SKM-1 treated with dmso at 0.1 percent for 144 hours (cell line): ENCODE data around the gene POM121L2.
A peak's percentile ranks its signal among the peaks of the same experiment; 100 is the strongest.

Experiments used
- DNase-seq: peaks from one replicate; lab custom pipeline; 2025; ENCODE audit not compliant: unreplicated experiment; lab: John Stamatoyannopoulos, UW

The POM121L2 gene

GRCh38 chr6:27312146-27312949, at the start of gene POM121L2:
POM121L2 (minus strand) TSS chr6:27312273; CDS start chr6:27312170, 103 bp downstream.
- peak; percentile 66 for DNase-seq

- DNase-seq: no peak
These were observed 47.2 kb upstream of the POM121L2 start for GRCh38 chr6:27359231-27359630.

DNA sequence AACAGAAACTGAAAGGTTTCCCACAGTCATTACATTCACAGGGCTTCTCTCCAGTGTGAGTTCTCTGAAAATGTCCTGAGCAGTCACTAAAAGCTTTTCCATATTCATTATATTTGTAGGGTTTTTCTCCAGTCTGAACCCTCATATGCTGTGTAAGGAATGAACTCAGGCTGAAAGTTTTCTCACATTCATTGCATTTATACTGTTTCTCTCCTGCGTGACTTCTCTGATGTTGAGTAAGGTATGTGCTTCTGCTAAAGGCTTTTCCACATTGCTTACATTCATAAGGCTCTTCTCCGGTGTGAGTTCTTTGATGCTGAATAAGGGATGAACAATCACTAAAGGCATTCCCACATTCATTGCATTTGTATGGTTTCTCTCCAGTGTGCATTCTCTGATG, 46.7 kb upstream of the POM121L2 start:
- DNase-seq: no peak

GRCh38 chr6:27352850-27353249, 40.8 kb upstream of the POM121L2 start:
- DNase-seq: no peak

DNA sequence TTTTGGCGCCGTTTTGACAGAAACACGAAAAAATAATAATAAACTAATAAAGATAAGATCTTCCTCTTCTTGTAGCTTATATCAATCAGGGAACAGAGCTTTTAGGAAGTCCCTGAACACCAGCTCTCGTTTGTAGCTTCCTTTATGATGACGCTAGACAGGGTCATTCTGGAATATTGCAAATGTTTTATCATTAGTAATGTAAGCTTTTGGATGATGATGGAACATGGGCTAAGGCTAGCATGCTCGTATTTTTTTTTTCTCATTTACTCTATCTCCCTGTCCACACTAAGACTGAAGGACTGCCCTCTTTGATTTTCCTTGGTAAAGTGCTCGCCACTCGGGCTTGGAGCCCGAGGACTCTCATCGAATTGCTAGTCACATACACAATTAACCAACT, 22.1 kb upstream of the POM121L2 start:
- DNase-seq: no peak

- no peak for DNase-seq
These were observed 21.6 kb upstream of the POM121L2 start for GRCh38 chr6:27333642-27334040.

GRCh38 chr6:27332692-27333641, 20.9 kb upstream of the POM121L2 start:
- peak; percentile 44 for DNase-seq

DNA sequence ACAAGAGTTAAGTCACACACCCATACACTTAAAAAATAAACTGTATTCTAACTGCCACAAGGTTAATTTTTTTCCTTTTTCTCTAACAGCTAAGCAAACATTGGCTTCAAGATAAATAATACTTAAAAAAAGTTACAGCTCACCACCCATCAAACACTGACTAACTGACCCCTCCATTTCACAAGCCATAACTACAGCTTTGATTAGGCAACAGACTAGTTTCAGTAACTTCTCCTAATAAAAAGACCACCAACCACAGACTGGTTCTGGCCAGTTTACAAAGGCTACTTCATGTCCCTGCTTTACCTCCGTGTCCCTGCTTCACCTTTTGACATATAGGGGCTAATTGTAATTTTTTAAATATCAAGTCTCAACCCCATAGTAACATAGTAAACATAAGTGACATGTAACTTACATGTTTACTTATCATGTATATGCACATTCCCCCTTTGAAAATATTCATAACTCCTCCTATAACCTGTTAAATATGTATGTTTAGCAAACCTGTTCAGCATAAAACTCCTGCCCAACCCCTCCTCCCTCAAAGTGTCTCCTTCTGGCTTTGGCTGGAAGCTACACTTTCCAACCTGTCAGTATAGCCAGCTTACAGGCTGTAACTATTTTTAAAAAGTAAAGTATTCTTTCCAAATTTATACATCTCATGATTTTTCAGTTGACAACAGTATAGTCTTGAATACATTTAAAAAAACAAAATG, 15.1 kb upstream of the POM121L2 start:
- peak; percentile 14 for DNase-seq

- no peak for DNase-seq
These were observed 9.8 kb upstream of the POM121L2 start for GRCh38 chr6:27321901-27322300.

DNA sequence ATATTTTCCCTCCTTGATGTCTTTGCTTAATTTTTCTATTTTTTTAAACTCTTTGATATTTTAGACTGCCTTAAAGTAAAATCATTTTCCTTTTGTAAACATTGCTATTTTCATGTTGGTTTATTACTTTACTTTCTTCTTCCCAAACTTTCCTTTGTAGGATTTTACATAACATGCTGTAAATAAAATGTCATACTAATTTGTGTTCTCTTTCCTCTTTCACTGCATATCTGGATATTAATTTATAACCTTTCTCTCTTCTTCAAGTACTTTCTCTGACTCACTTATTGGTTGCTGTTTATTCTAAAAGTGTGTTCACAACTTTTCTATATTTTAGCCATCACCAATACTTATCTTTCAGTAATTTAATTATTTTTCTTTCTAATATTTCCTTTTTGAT, 9.3 kb upstream of the POM121L2 start:
- DNase-seq: no peak

DNA sequence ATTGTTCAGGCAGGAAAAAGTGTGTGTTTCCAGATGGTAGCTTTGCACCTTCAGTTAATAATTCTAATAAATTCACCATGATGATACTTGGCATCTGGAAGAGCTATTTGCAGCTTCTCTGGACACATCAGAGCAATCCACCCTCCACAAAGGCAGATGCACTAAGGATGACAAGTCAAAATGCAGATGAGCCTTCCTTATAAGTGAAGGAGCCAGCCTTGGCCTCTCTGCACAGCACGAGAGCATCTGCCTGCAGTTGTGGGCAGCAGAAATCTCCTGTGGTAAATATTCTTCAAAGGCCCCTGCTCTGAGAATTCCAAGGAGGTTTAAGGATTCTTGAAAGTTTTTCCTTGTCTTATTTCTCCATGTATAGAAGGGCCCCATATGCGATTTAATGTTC, 6.9 kb upstream of the POM121L2 start:
- DNase-seq: no peak

DNA sequence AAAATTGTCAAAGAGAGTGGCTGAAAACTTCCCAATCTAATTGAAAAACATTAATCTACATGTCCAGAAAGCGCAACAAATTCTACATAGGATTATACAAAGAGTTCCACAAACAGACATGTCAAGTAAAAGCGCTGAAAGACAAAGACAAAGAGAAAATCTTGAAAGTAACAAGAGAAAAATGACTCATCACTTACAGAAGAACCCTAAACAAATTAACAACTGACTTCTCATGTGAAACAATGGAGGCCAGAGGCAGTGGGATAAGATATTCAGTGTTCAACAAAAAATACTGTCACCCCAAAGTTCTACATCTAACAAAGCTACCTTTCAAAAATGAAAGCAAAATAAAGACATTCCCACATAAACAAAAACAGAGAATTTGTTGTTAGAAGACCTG, 2.0 kb upstream of the POM121L2 start:
- DNase-seq: no peak

- no peak for DNase-seq
These were observed 838 bp upstream of the POM121L2 start for GRCh38 chr6:27312950-27313271.

DNA sequence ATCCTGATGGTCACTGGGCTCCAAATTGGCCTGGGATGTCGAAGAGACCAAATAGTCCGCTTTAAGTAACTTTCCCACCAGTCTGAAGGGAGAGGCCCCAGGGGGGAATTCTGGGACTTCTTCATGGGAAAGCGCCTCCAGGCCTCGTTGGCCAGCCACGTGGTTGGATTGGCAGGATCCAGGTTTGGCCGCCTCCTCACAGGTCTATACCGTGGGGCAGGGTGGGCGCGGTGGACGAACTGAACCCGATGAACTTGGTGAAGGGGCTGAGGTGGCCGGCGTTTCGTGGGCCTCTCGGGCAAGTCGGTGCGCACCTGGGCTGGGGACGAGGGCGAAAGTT, 297 bp downstream of the POM121L2 start:
- DNase-seq: no peak

GRCh38 chr6:27303613-27304272, 8.3 kb downstream of the POM121L2 start:
- DNase-seq: no peak

DNA sequence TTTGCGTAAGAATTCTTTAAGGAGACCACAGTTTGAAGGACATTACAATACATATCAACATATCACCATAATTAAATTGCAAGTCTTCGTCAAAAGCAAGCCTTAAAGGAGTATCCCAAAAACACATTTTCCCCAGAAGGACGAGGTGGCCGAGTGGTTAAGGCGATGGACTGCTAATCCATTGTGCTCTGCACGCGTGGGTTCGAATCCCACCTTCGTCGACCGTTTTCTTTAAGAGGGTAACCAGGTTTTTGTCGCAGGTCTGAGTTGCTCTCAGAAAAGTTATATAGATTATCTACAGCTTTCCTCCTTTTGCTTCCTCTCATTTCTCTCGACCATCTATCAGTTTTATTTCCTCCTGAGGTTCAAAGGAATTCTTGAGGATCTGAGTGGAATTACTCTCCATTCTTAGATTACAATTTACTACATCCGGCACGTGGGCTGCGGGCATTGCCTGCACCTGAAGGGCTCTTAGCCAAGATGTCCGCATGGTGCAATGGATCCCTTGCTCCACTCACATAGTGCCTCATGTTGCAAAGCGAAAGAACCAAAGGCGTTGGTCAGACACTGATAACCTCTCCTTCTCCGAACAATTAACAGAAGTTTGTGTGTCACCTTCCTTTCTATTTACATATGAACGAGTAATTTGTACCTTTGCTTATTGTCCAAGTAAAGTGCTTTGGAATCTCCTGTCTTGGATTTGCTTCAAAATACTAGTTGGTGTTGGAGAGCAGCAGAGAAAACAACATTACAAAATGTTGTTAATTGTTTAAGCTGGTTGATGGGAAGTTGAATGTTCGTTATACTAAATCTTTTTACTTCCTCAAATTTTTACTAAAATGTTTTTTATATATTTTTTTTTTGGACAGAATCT, 14.0 kb downstream of the POM121L2 start:
- DNase-seq: no peak

GRCh38 chr6:27297484-27297856, 14.6 kb downstream of the POM121L2 start:
- no peak for DNase-seq

DNA sequence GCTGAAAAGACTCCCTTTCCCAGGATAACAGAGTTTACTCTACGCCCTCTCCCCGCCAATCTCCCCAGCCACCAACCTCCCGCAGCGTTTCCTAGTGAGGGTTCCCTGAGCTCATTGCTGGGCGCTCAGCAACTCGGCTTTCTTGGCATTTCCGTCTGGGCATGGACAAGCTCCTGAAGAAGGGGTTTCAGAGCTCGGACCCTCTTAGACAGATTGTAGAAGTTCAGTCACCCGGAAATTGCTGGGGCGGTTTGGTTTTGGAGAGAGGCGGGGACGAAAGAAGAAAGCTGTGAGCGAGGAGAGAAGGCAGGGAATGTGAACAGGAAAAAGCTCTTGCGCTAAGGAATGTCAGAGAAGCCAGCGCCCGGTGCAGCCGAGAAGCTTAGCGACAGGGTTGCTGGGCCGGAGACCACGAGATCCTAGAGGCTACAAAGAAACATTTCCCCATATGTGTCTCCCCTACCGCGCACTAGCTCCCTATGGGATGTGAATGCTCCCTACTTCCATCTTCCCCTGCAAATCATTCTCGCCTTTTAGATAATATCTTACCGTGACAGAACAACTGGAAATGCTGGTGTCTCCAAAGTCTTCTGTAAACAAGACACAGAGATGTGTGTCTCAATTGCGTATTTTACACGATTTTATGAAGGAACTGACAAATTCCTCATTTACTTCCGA, 15.8 kb downstream of the POM121L2 start:
- no peak for DNase-seq

DNA sequence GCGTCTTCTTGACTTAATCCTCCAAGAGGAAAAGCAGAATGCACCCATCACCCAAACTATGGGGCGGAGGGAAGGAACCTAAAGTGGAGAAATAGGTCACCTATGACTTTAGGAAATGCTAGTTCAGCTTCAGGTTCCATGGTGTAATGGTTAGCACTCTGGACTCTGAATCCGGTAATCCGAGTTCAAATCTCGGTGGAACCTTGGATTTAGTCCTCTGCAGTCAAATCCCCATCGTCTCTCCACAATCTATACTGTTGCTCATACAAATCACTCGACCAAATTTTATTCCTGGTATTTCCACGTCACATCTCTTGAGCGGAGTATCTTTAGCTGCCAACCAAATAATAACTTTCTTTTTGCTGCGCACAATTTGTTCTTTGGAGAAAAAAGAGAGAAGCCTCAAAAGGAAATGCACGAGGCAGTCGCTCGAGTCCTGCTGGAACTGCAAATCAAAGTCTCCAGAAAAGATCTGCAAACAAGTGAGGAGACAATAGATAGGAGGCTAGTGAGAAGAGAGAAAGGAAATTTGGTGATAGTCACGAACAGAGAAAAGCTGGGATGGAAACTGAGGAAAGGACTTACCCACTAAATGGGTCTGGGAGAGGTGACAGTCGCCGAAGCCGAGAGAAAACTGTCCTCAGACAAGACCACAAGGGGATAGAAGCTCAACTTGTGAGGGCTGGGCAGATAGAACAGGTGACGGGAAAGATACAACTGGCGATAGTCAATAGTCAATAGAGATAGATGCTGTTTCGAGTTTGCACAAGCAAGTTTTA, 16.6 kb downstream of the POM121L2 start:
- peak; percentile 44 for DNase-seq
